ENCODE measurements around the gene GPRIN3.

GRCh38 chr4:89222170-89222569 lies 85.4 kb downstream of the GPRIN3 start:
- TF ChIP-seq EZH2 (IDR thresholded peaks at IDR 0.05; ENCODE audit: insufficient read depth, poor library complexity, severe bottlenecking) (no peak), EZH2phosphoT487 (IDR thresholded peaks at IDR 0.05; ENCODE audit: insufficient read depth, low read depth) (no peak)

Measured in GM23248 (cell line).